AG09309 (cell line): Measurements from ENCODE around the gene PRKACB.
"Not testable (repeated sequence)": the region's sequence is repeated elsewhere in the genome, so short reads cannot be mapped to it uniquely, and the experiment has no call there.

Experiments used
- DNase-seq: peaks from one replicate; pipeline ENCODE4 v3.0.0-alpha.2; 2010; ENCODE audit warnings: low read depth
- H3K4me3 ChIP-seq: 2 replicates; pipeline ENCODE4 v1.5.1; 2011; ENCODE audit warnings: mild to moderate bottlenecking, low read depth, low read length, moderate library complexity; ENCODE audit not compliant: control insufficient read depth
- TF ChIP-seq, protein P1 (sequence below): IDR thresholded peaks from 2 replicates; pipeline ENCODE4 v1.5.1; 2011; ENCODE audit warnings: mild to moderate bottlenecking, low read depth, low read length, inconsistent platforms; ENCODE audit not compliant: insufficient read depth, control insufficient read depth; ENCODE audit errors: missing control alignments

Gene PRKACB

DNA sequence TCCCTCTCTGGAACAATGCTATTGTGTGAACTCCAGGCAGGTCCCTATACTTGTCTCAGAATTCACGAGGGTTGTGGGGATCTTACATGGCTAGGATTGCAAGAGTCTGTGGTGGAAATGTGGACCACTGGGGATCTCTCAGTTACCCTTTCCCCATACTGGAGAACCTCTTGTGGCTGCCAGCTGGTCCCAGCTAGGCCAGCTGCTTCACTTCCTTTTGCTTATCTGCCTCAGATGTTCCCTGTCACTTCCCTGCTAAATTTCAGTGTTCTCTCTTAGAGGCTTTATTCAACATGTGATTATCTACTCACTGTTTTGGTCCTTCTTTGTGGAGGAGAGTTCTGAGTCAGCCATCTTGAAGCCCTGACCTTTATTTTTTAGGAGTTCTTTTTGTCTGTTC lies 81.6 kb downstream of the PRKACB start:
- TF ChIP-seq, protein P1, sequence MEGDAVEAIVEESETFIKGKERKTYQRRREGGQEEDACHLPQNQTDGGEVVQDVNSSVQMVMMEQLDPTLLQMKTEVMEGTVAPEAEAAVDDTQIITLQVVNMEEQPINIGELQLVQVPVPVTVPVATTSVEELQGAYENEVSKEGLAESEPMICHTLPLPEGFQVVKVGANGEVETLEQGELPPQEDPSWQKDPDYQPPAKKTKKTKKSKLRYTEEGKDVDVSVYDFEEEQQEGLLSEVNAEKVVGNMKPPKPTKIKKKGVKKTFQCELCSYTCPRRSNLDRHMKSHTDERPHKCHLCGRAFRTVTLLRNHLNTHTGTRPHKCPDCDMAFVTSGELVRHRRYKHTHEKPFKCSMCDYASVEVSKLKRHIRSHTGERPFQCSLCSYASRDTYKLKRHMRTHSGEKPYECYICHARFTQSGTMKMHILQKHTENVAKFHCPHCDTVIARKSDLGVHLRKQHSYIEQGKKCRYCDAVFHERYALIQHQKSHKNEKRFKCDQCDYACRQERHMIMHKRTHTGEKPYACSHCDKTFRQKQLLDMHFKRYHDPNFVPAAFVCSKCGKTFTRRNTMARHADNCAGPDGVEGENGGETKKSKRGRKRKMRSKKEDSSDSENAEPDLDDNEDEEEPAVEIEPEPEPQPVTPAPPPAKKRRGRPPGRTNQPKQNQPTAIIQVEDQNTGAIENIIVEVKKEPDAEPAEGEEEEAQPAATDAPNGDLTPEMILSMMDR: no peak
- H3K4me3 ChIP-seq: no peak overlapping the region
- no peak for DNase-seq

DNA sequence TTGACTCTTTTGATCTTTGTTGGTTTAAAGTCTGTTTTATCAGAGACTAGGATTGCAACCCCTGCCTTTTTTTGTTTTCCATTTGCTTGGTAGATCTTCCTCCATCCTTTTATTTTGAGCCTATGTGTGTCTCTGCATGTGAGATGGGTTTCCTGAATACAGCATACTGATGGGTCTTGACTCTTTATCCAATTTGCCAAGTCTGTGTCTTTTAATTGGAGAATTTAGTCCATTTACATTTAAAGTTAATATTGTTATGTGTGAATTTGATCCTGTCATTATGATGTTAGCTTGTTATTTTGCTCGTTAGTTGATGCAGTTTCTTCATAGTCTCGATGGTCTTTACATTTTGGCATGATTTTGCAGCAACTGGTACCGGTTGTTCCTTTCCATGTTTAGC lies 88.6 kb downstream of the PRKACB start:
- not testable (repeated sequence) for H3K4me3 ChIP-seq, DNase-seq

DNA sequence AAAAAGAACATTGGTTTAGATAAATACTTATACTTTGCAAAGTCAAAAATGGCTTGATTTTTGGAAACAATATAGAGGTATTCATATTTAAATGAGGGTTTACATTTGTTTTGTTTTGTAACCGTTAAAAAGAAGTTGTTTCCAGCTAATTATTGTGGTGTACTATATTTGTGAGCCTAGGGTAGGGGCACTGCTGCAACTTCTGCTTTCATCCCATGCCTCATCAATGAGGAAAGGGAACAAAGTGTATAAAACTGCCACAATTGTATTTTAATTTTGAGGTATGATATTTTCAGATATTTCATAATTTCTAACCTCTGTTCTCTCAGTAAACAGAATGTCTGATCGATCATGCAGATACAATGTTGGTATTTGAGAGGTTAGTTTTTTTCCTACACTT lies 92.2 kb downstream of the PRKACB start:
- no peak overlapping the region for H3K4me3 ChIP-seq
- DNase-seq: no peak
- TF ChIP-seq, protein P1: no peak

DNA sequence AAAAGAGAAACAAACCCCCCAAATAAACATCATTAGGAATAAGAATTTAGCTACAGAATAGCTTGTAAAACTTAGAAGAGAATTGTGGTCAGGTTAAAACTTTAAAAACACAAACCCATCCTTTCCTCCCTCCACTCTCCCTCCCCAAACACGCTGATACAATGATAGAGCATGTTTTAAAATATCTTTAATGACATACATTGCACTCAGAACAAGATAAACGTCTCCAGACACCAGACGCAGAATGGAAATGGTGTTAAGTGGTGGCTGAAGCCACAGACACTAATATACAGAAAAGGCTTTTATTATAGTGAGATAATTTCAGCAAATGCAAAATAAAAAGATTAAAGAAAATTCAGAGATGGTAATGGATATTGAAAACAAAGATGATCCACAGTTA lies 98.6 kb downstream of the PRKACB start:
- TF ChIP-seq, protein P1: no peak
- DNase-seq: no peak
- H3K4me3 ChIP-seq: no peak overlapping the region

DNA sequence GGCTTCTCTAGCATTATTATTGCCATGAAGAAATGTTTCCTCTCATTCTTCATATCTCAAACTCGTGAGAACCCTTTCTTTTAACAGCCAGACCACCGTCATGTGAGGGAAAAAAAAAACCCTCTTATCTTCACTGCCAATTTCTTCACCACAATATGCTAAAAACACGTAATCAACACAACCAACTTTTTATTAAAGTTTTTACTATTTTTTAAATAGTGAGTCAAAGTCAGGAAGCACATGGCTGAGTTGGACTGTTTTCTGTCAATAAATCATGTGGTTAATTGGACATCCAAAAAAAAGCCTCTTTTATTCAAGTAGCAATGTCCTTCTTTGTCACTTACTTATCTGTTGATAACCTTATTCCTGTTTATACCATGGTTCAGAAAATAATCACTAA lies 101.5 kb downstream of the PRKACB start:
- no peak for DNase-seq
- TF ChIP-seq, protein P1: no peak
- H3K4me3 ChIP-seq: no peak overlapping the region

DNA sequence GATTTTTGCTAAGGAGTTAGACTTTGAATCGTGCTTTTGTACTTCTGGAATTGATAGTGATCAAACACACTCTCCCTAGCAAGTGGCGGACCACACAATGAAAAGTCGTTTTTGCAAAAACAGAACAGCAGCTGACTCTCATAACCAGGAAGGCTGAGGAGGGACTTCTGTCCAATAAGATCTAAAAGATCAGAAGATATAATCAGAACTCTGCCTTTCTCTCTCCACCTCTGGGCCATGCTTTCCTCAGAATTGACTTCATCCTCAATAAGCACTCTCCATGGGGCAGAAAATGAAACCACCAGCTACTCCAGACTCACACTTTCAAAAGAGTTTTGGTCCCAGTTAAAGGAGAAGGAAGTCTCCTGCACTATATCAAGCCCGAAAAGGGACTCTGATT lies 102.1 kb downstream of the PRKACB start:
- DNase-seq: no peak
- TF ChIP-seq, protein P1: no peak
- H3K4me3 ChIP-seq: no peak overlapping the region

DNA sequence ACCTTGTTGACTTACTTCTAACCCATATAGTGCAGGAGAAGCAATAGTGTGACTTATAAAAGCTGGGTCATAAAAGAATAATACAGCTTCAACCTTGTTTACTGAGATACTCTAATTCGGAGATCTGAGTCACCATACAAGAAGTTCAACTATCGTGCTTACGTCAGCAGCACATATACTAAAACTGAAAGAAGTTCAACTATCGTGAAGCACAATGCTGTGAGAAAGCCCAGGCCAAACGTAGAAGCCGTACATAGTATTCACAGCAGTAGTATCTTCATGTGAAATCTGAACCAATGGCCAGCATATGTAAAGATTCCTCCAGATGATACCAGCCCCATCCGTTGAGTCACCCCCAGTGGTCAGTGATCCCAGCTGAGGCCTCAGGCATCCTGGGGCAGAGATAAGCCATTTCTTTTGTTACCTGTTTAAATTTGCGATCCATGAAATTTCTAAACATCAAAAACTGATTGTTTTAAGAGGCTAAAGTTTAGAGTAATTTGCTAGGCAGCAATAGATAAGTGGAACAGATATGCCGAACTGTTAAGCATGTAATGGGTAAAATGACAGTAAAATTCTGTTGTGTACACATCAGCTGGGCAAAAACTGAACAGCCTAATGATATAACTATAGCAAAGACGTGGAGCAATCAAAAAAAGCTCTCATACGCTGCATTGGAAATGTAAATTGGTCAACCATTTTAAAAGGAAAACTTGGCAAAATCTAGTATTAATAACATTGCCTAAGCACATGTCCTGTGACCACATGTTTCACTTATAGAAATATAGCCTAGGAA lies 103.6 kb downstream of the PRKACB start:
- H3K4me3 ChIP-seq: no peak overlapping the region
- DNase-seq: no peak
- TF ChIP-seq, protein P1: no peak
